ENCODE data around the gene KBTBD13. TPM values are rescaled to one million over a fixed set of nuclear protein-coding genes. Genes with fewer than 3 reads are reported as not detected.

The KBTBD13 gene
- total RNA-seq, result 0.09 to 0.11 TPM in 2 of 3 replicates, not detected in the other

DNA sequence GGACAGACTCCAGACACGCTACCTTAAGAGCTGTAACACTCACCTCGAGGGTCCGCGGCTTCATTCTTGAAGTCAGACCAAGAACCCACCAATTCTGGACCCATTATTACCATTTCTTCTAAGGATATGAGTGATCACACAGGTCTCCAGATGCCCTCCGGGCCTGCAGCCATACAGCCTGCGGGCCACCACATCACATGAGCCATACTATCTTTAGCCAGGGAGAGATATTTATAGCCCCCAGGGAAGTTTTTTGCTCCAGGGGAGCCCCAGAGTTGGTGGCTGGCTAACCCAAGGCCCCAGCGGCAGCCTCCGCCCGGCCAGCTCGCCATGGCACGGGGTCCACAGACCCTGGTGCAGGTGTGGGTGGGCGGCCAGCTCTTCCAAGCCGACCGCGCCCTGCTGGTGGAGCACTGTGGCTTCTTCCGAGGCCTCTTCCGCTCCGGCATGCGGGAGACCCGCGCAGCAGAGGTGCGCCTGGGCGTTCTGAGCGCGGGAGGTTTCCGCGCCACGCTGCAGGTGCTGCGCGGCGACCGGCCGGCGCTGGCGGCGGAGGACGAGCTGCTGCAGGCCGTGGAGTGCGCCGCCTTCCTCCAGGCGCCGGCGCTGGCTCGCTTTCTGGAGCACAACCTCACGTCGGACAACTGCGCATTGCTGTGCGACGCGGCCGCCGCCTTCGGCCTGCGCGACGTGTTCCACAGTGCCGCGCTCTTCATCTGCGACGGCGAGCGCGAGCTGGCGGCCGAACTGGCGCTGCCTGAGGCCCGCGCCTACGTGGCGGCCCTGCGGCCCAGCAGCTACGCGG, at the start of gene KBTBD13:
Gene KBTBD13 (plus strand): TSS at position 261 of the 805 bp plus-strand sequence. CDS start 70 bp downstream, at position 331.
- TF ChIP-seq, protein P1, sequence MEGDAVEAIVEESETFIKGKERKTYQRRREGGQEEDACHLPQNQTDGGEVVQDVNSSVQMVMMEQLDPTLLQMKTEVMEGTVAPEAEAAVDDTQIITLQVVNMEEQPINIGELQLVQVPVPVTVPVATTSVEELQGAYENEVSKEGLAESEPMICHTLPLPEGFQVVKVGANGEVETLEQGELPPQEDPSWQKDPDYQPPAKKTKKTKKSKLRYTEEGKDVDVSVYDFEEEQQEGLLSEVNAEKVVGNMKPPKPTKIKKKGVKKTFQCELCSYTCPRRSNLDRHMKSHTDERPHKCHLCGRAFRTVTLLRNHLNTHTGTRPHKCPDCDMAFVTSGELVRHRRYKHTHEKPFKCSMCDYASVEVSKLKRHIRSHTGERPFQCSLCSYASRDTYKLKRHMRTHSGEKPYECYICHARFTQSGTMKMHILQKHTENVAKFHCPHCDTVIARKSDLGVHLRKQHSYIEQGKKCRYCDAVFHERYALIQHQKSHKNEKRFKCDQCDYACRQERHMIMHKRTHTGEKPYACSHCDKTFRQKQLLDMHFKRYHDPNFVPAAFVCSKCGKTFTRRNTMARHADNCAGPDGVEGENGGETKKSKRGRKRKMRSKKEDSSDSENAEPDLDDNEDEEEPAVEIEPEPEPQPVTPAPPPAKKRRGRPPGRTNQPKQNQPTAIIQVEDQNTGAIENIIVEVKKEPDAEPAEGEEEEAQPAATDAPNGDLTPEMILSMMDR (IDR thresholded peaks at IDR 0.05; ENCODE audit: unreplicated experiment), result no peak
- DNase-seq (ENCODE audit: low spot score in 2 of 2, unreplicated experiment in 2 of 2), result no peak
- Mint-ChIP-seq H3K36me3 (no peaks in the 10 kb centered on the region), H3K4me1 (peaks cover 15% of the 10 kb centered on the region), H3K27me3 (ENCODE audit: low read depth) (peaks cover 20% of the 10 kb centered on the region), H3K27ac (peak within 1 kb of the TSS; percentile 52), H3K4me3 (no peak within 1 kb of the TSS), H3K9me3 (no peaks in the 10 kb centered on the region)

DNA sequence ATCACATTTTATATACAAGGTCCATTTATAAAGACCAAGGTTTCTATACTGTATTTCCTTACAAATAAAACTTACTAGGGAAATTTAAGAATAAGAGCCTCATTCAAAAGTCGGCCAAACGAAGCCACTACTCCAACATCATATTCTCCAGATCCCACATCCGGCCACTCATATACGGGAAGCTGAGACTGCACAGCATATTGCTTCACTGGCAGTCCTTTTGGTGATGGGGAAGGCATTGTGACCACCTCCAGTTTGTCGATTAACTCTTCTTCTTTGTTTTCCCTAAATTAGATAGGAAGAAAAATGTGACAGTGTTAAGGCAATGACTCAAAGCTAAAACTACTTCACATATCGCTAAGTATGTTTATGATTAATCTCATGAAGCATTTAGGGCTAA, 49.8 kb upstream of the KBTBD13 start:
- Mint-ChIP-seq H3K36me3 (peaks cover 16% of the 10 kb centered on the region), H3K27ac (no peak overlapping the region), H3K4me1 (peaks cover 8% of the 10 kb centered on the region), H3K27me3 (ENCODE audit: low read depth) (peaks cover 4% of the 10 kb centered on the region), H3K4me3 (no peak overlapping the region), H3K9me3 (no peaks in the 10 kb centered on the region)
- TF ChIP-seq, protein P1 (IDR thresholded peaks at IDR 0.05; ENCODE audit: unreplicated experiment), result no peak
- DNase-seq (ENCODE audit: low spot score in 2 of 2, unreplicated experiment in 2 of 2), result no peak

DNA sequence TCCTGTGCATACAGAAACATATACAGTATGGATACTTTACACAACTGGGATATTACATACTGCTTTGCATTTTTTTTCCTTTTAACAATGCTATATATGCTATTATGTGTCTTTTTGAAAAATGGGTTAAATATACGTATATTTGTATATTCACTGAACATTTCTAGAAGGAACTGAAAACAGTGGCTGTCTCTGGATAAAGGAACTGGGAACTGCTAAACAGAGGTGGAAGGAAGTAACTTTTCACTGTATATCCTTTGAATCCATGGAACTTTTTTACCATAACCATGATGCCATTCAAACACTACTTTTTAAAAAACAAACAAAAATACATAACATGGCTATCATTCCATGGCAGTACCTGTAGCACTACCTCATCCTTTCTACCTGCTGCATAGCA, 49.0 kb upstream of the KBTBD13 start:
- Mint-ChIP-seq H3K4me3 (peak overlapping the region; percentile 71), H3K27ac (no peak overlapping the region), H3K27me3 (ENCODE audit: low read depth) (peaks cover 8% of the 10 kb centered on the region), H3K4me1 (peaks cover 8% of the 10 kb centered on the region), H3K9me3 (no peaks in the 10 kb centered on the region), H3K36me3 (peaks cover 16% of the 10 kb centered on the region)
- DNase-seq (ENCODE audit: low spot score in 2 of 2, unreplicated experiment in 2 of 2), result no peak
- TF ChIP-seq, protein P1 (IDR thresholded peaks at IDR 0.05; ENCODE audit: unreplicated experiment), result no peak

DNA sequence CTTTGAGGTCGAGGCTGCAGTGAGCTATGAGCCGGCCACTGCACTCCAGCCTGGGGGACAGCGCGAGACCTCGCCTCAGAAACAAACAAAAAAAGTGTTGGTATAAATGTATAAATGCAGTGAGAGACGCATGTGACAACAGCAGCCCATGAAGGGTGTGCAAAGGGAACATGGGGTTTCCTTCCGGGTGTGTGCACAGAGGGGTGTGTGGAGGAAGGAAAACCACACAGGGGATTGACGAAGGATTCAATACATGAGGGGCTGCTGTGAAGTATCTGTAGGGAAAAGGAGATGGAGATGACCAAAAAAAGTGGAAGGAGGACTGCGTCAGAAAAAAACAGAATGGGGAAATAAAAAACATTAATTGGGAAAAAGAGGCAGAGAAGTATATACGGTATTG, 48.2 kb upstream of the KBTBD13 start:
- Mint-ChIP-seq H3K27ac (peak overlapping the region; percentile 3), H3K27me3 (ENCODE audit: low read depth) (peaks cover 8% of the 10 kb centered on the region), H3K36me3 (peaks cover 13% of the 10 kb centered on the region), H3K4me1 (peaks cover 12% of the 10 kb centered on the region), H3K4me3 (peak overlapping the region; percentile 71), H3K9me3 (no peaks in the 10 kb centered on the region)
- TF ChIP-seq, protein P1 (IDR thresholded peaks at IDR 0.05; ENCODE audit: unreplicated experiment), result no peak
- no peak for DNase-seq (ENCODE audit: low spot score in 2 of 2, unreplicated experiment in 2 of 2)

DNA sequence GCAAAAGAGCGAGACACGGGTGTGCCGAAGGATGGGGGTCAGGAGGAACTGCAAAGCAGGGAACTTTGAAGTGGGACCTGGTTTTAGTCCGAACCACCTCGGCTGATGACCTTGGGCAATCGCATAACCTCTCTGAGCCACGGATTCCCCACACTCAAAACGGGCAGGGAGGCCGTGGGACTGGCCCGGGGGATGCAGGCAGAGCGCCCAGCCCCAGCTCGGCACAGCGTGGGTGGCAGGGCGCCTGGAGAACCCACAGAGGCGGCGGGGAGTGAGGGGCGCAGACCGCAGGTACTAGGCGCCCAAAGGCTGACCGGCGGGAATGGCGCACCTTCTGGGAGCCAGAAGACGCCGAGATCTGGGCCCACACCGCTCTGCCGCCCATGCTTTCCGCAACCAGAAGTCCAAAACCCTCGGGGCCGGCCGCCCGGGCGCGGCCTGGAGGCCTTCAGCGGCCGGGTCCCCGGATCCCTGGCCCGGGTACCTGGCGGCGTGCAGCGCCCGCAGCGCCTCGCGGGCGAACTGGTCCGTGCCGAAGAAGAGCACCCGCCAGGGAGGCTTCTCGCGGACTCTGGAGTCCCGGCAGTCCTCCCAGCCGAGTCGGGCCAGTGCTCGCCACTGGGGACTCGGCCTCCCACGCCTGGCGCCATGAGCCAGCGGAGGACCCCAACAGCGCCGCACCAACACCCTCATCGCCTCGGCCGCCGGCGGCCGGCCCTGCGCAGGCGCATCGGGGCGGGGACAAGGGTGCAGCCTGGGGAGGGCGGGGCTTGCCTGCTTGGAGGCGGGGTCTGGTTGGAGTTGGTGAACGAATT, 47.4 kb upstream of the KBTBD13 start, which contains the start of gene MTFMT:
Gene MTFMT (minus strand): TSS at position 719 of the 815 bp plus-strand sequence. CDS start 26 bp downstream, at position 693.
- Mint-ChIP-seq H3K4me1 (peaks cover 15% of the 10 kb centered on the region), H3K9me3 (no peaks in the 10 kb centered on the region), H3K36me3 (peaks cover 11% of the 10 kb centered on the region), H3K27ac (peak within 1 kb of the TSS; percentile 3), H3K4me3 (peak within 1 kb of the TSS; percentile 71), H3K27me3 (ENCODE audit: low read depth) (peaks cover 8% of the 10 kb centered on the region)
- TF ChIP-seq, protein P1 (IDR thresholded peaks at IDR 0.05; ENCODE audit: unreplicated experiment), result no peak
- DNase-seq (ENCODE audit: low spot score in 2 of 2, unreplicated experiment in 2 of 2), result peak; percentile 84 to 88

Measured in mesothelial cell of epicardium (in vitro differentiated cells).